Skeletal muscle satellite cell (primary cell): ENCODE results near the gene MUC12. TPM values are rescaled to one million over a fixed set of nuclear protein-coding genes. Genes with fewer than 3 reads are reported as not detected.
"Not testable (repeated sequence)": the region's sequence is repeated elsewhere in the genome, so short reads cannot be mapped to it uniquely, and the experiment has no call there.

Source experiments
- H3K27me3 ChIP-seq: 2 replicates; pipeline ENCODE4 v1.7.0; 2013; ENCODE audit warnings: low read length; ENCODE audit not compliant: control insufficient read depth, insufficient read depth
- H3K36me3 ChIP-seq: 2 replicates; pipeline ENCODE4 v1.7.0; 2013; ENCODE audit warnings: mild to moderate bottlenecking, control low read depth, low read length; ENCODE audit not compliant: insufficient read depth
- H3K4me1 ChIP-seq: 2 replicates; pipeline ENCODE4 v1.7.0; 2013; ENCODE audit warnings: low read length; ENCODE audit not compliant: control insufficient read depth, insufficient read depth
- H3K4me2 ChIP-seq: 2 replicates; pipeline ENCODE4 v1.7.0; 2013; ENCODE audit warnings: mild to moderate bottlenecking, low read length
- H3K4me3 ChIP-seq: 2 replicates; pipeline ENCODE4 v1.7.0; 2013; ENCODE audit warnings: low read length
- H3K9ac ChIP-seq: 2 replicates; pipeline ENCODE4 v1.7.0; 2013; ENCODE audit warnings: mild to moderate bottlenecking, low read depth, low read length, moderate library complexity
- H3K9me3 ChIP-seq: replicated peaks from 2 replicates; pipeline ENCODE4 v1.7.0; 2013; ENCODE audit warnings: mild to moderate bottlenecking, control low read depth, low read length
- total RNA-seq: library from RNA; depleted of rRNA; stranded (reverse); fragments of >200 nt; gene quantifications from 2 replicates; pipeline ENCODE4 v1.2.3, GENCODE V29; 2012; rRNA removed

The MUC12 gene
- total RNA-seq = under 0.01 and 0.66 TPM in 2 replicates

GRCh38 chr7:100969066-100969615, at the start of gene MUC12:
TSS of gene MUC12 (plus strand) at chr7:100969565. CDS start at chr7:100969623, 58 bp downstream.
- Histone ChIP-seq H3K27me3 (peaks cover 72% of the 10 kb centered on the region), H3K9me3 (no peaks in the 10 kb centered on the region), H3K4me2 (no peak within 1 kb of the TSS), H3K9ac (no peak within 1 kb of the TSS), H3K4me3 (no peak within 1 kb of the TSS), H3K4me1 (no peaks in the 10 kb centered on the region), H3K36me3 (no peaks in the 10 kb centered on the region)

- not testable (repeated sequence) for H3K4me1 ChIP-seq, H3K9ac ChIP-seq, H3K36me3 ChIP-seq, H3K9me3 ChIP-seq, H3K4me3 ChIP-seq, H3K4me2 ChIP-seq
- H3K27me3 ChIP-seq = peaks cover 24% of the 10 kb centered on the region
Measured at GRCh38 chr7:100919779-100920437, 49.5 kb upstream of the MUC12 start.

GRCh38 chr7:100921039-100921438, 48.3 kb upstream of the MUC12 start:
- no peaks in the 10 kb centered on the region for H3K4me1 ChIP-seq
- H3K9ac ChIP-seq = no peak overlapping the region
- H3K27me3 ChIP-seq = peaks cover 28% of the 10 kb centered on the region
- H3K4me2 ChIP-seq = no peak overlapping the region
- H3K36me3 ChIP-seq = no peaks in the 10 kb centered on the region
- no peaks in the 10 kb centered on the region for H3K9me3 ChIP-seq
- H3K4me3 ChIP-seq = no peak overlapping the region

- H3K4me1 ChIP-seq, H3K9me3 ChIP-seq, H3K36me3 ChIP-seq, H3K9ac ChIP-seq, H3K4me2 ChIP-seq, H3K4me3 ChIP-seq: not testable (repeated sequence)
- H3K27me3 ChIP-seq = peaks cover 24% of the 10 kb centered on the region
Measured at GRCh38 chr7:100923616-100924015, 45.7 kb upstream of the MUC12 start.

GRCh38 chr7:100929808-100930174, 39.6 kb upstream of the MUC12 start:
- H3K9ac ChIP-seq = no peak overlapping the region
- H3K27me3 ChIP-seq = peaks cover 19% of the 10 kb centered on the region
- no peaks in the 10 kb centered on the region for H3K9me3 ChIP-seq
- H3K4me2 ChIP-seq = no peak overlapping the region
- H3K4me1 ChIP-seq = no peaks in the 10 kb centered on the region
- no peaks in the 10 kb centered on the region for H3K36me3 ChIP-seq
- no peak overlapping the region for H3K4me3 ChIP-seq

GRCh38 chr7:100933734-100934133, 35.6 kb upstream of the MUC12 start:
- Histone ChIP-seq H3K9me3 (no peaks in the 10 kb centered on the region), H3K4me3 (no peak overlapping the region), H3K4me1 (no peaks in the 10 kb centered on the region), H3K27me3 (peaks cover 15% of the 10 kb centered on the region), H3K9ac (no peak overlapping the region), H3K4me2 (no peak overlapping the region), H3K36me3 (no peaks in the 10 kb centered on the region)

GRCh38 chr7:100935381-100935780, 34.0 kb upstream of the MUC12 start:
- not testable (repeated sequence) for H3K36me3 ChIP-seq, H3K4me3 ChIP-seq, H3K9me3 ChIP-seq, H3K27me3 ChIP-seq, H3K4me2 ChIP-seq, H3K9ac ChIP-seq, H3K4me1 ChIP-seq

- H3K36me3 ChIP-seq, H3K4me3 ChIP-seq, H3K9me3 ChIP-seq, H3K27me3 ChIP-seq, H3K4me1 ChIP-seq, H3K9ac ChIP-seq, H3K4me2 ChIP-seq: not testable (repeated sequence)
Measured at GRCh38 chr7:100936167-100936566, 33.2 kb upstream of the MUC12 start.

- Histone ChIP-seq H3K9ac (no peak overlapping the region), H3K36me3 (no peaks in the 10 kb centered on the region), H3K9me3 (no peaks in the 10 kb centered on the region), H3K4me1 (no peaks in the 10 kb centered on the region), H3K4me2 (no peak overlapping the region), H3K27me3 (peaks cover 12% of the 10 kb centered on the region), H3K4me3 (no peak overlapping the region)
Measured at GRCh38 chr7:100942045-100942774, 27.2 kb upstream of the MUC12 start.

GRCh38 chr7:100943693-100944092, 25.7 kb upstream of the MUC12 start:
- Histone ChIP-seq H3K4me1 (no peaks in the 10 kb centered on the region), H3K4me2 (no peak overlapping the region), H3K4me3 (no peak overlapping the region), H3K9me3 (no peaks in the 10 kb centered on the region), H3K9ac (no peak overlapping the region), H3K27me3 (peaks cover 12% of the 10 kb centered on the region), H3K36me3 (no peaks in the 10 kb centered on the region)

GRCh38 chr7:100944138-100944537, 25.2 kb upstream of the MUC12 start:
- Histone ChIP-seq H3K9ac (no peak overlapping the region), H3K4me3 (no peak overlapping the region), H3K27me3 (peaks cover 16% of the 10 kb centered on the region), H3K4me1 (no peaks in the 10 kb centered on the region), H3K4me2 (no peak overlapping the region), H3K36me3 (no peaks in the 10 kb centered on the region), H3K9me3 (no peaks in the 10 kb centered on the region)

- Histone ChIP-seq H3K9me3 (no peaks in the 10 kb centered on the region), H3K36me3 (no peaks in the 10 kb centered on the region), H3K9ac (no peak overlapping the region), H3K27me3 (peaks cover 36% of the 10 kb centered on the region), H3K4me3 (no peak overlapping the region), H3K4me2 (no peak overlapping the region), H3K4me1 (no peaks in the 10 kb centered on the region)
Measured at GRCh38 chr7:100946111-100946510, 23.3 kb upstream of the MUC12 start.
